Measurements from ENCODE around the gene TMEM255A. TPM values are rescaled to one million over a fixed set of nuclear protein-coding genes. Genes with fewer than 3 reads are reported as not detected.

The TMEM255A gene
- total and polyA plus RNA-seq, 8 donors = 0.25 to 2.0 (median 0.65) TPM; not detected in 2

GRCh38 chrX:120228187-120228908 is 82.9 kb downstream of the TMEM255A start:
- Histone ChIP-seq H3K27ac (no peak overlapping the region), H3K4me1 (no peaks in the 10 kb centered on the region), H3K36me3 (peaks cover 0 to 11% (median 0%) of the 10 kb centered on the region in 4 donors), H3K4me3 (no peak overlapping the region), H3K9me3 (no peaks in the 10 kb centered on the region), H3K27me3 (no peaks in the 10 kb centered on the region)
- 71 to 85% (median 81%) methylated on average over 5 to 9 of the region's 9 CpGs for WGBS, 5 donors
- intact Hi-C loops (cut with DNase I; ENCODE audit: low total_unique reads) = no loop called here
- no peak for TF ChIP-seq EP300 (IDR thresholded peaks at IDR 0.05)
- TF ChIP-seq POLR2A (IDR thresholded peaks at IDR 0.05) = no peak
- TF ChIP-seq CTCF (IDR thresholded peaks at IDR 0.05) = no peak
- TF ChIP-seq POLR2AphosphoS5 (IDR thresholded peaks at IDR 0.05) = no peak
- no peak for DNase-seq

GRCh38 chrX:120224388-120224787 is 86.9 kb downstream of the TMEM255A start:
- Histone ChIP-seq H3K4me1 (no peaks in the 10 kb centered on the region), H3K4me3 (no peak overlapping the region), H3K36me3 (peaks cover 0 to 25% (median 0%) of the 10 kb centered on the region in 4 donors), H3K27ac (no peak overlapping the region), H3K9me3 (no peaks in the 10 kb centered on the region), H3K27me3 (no peaks in the 10 kb centered on the region)
- WGBS, 5 donors = 72 to 96% (median 88%) methylated on average over 4 of the region's 4 CpGs
- TF ChIP-seq POLR2AphosphoS5 (IDR thresholded peaks at IDR 0.05) = no peak
- TF ChIP-seq CTCF (IDR thresholded peaks at IDR 0.05) = no peak
- TF ChIP-seq EP300 (IDR thresholded peaks at IDR 0.05) = no peak
- no peak for TF ChIP-seq POLR2A (IDR thresholded peaks at IDR 0.05)
- intact Hi-C loops (cut with DNase I; ENCODE audit: low total_unique reads) = no loop called here
- DNase-seq = no peak

GRCh38 chrX:120223374-120223773 is 87.9 kb downstream of the TMEM255A start:
- no peak for TF ChIP-seq CTCF (IDR thresholded peaks at IDR 0.05)
- TF ChIP-seq EP300 (IDR thresholded peaks at IDR 0.05) = no peak
- no peak for TF ChIP-seq POLR2AphosphoS5 (IDR thresholded peaks at IDR 0.05)
- no peak for TF ChIP-seq POLR2A (IDR thresholded peaks at IDR 0.05)
- Histone ChIP-seq H3K4me3 (no peak overlapping the region), H3K4me1 (no peaks in the 10 kb centered on the region), H3K27ac (no peak overlapping the region), H3K27me3 (no peaks in the 10 kb centered on the region), H3K36me3 (peaks cover 0 to 25% (median 0%) of the 10 kb centered on the region in 4 donors), H3K9me3 (no peaks in the 10 kb centered on the region)
- WGBS, 5 donors = 79 to 97% (median 87%) methylated on average over 6 to 8 of the region's 8 CpGs
- intact Hi-C loops (cut with DNase I; ENCODE audit: low total_unique reads) = no loop called here
- DNase-seq = no peak

- 21 to 39% (median 24%) methylated on average over 5 to 8 of the region's 8 CpGs for WGBS, 5 donors
- peak in 5 of 7 experiments; percentile 6 to 67 (median 55) for TF ChIP-seq CTCF (IDR thresholded peaks at IDR 0.05)
- no peak for TF ChIP-seq EP300 (IDR thresholded peaks at IDR 0.05)
- TF ChIP-seq POLR2A (IDR thresholded peaks at IDR 0.05) = no peak
- H3K27me3 ChIP-seq = no peaks in the 10 kb centered on the region
- no peaks in the 10 kb centered on the region for H3K36me3 ChIP-seq
- H3K4me1 ChIP-seq = no peaks in the 10 kb centered on the region
- H3K9me3 ChIP-seq = no peaks in the 10 kb centered on the region
- intact Hi-C loops (cut with DNase I; ENCODE audit: low total_unique reads) = no loop called here
- H3K27ac ChIP-seq = no peak overlapping the region
- DNase-seq = peak; percentile 67 to 82
- no peak overlapping the region for H3K4me3 ChIP-seq
These were observed 97.6 kb downstream of the TMEM255A start for GRCh38 chrX:120213438-120214265.

Other genes with a start within 250 kb of the TMEM255A start
- gene RHOXF2B, start 233.8 kb downstream of the TMEM255A start, total RNA-seq = not detected
- not detected for gene RHOXF2B, start 233.8 kb downstream of the TMEM255A start, polyA plus RNA-seq
- not detected for gene RHOXF1, start 195.5 kb downstream of the TMEM255A start, total RNA-seq
- gene RHOXF1, start 195.5 kb downstream of the TMEM255A start, polyA plus RNA-seq = not detected
- not detected for gene RHOXF2, start 152.8 kb downstream of the TMEM255A start, total RNA-seq
- not detected for gene RHOXF2, start 152.8 kb downstream of the TMEM255A start, polyA plus RNA-seq
- 10 to 100 TPM in 1 of 5 donors, 1 to 10 TPM in 3, under 1 TPM in 1; 0.58 to 15.1 (median 2.7) TPM for gene ZBTB33, start 60.6 kb downstream of the TMEM255A start, total RNA-seq
- 1 to 10 TPM; 2.9 to 5.3 (median 4.5) TPM for gene ZBTB33, start 60.6 kb downstream of the TMEM255A start, polyA plus RNA-seq
- not detected for gene ATP1B4, start 50.6 kb upstream of the TMEM255A start, total RNA-seq
- not detected for gene ATP1B4, start 50.6 kb upstream of the TMEM255A start, polyA plus RNA-seq
- gene LAMP2, start 157.8 kb upstream of the TMEM255A start, total RNA-seq = 100 to 1,000 TPM in 1 of 5 donors, 10 to 100 TPM in 3, 1 to 10 TPM in 1; 2.6 to 153 (median 35.7) TPM
- 10 to 100 TPM; 21.8 to 41.5 (median 29.6) TPM for gene LAMP2, start 157.8 kb upstream of the TMEM255A start, polyA plus RNA-seq
- 10 to 100 TPM in 4 of 5 donors, 1 to 10 TPM in 1; 6.7 to 54.0 (median 29.7) TPM for gene CUL4B, start 249.5 kb upstream of the TMEM255A start, total RNA-seq
- 10 to 100 TPM; 14.4 to 18.5 (median 15.2) TPM for gene CUL4B, start 249.5 kb upstream of the TMEM255A start, polyA plus RNA-seq